HG03575 (cell line): ENCODE data around the gene ZBTB46.

ENCODE experiments used
- ATAC-seq: cut with Tn5 transposase; IDR thresholded peaks from one replicate; pipeline ENCODE4 v1.9.1; 2021; ENCODE audit not compliant: unreplicated experiment, insufficient number of reproducible peaks, low FRiP score; ENCODE audit errors: extremely low read depth

Gene ZBTB46

GRCh38 chr20:63702036-63702665, 128.9 kb downstream of the ZBTB46 start:
- no peak for ATAC-seq

GRCh38 chr20:63701329-63702035, 129.6 kb downstream of the ZBTB46 start:
- no peak for ATAC-seq

- no peak for ATAC-seq
These were observed 130.1 kb downstream of the ZBTB46 start for GRCh38 chr20:63701051-63701328.

GRCh38 chr20:63700199-63701050, 130.6 kb downstream of the ZBTB46 start:
- no peak for ATAC-seq

- no peak for ATAC-seq
These were observed 131.4 kb downstream of the ZBTB46 start for GRCh38 chr20:63699466-63700198.

- no peak for ATAC-seq
These were observed 132.2 kb downstream of the ZBTB46 start for GRCh38 chr20:63698739-63699465.

GRCh38 chr20:63697868-63698545, 133.1 kb downstream of the ZBTB46 start:
- ATAC-seq: no peak

- no peak for ATAC-seq
These were observed 133.7 kb downstream of the ZBTB46 start for GRCh38 chr20:63697357-63697867.

GRCh38 chr20:63696628-63697356, 134.3 kb downstream of the ZBTB46 start, which contains the start of gene TNFRSF6B:
TSS of gene TNFRSF6B (plus strand) at chr20:63696652. CDS start at chr20:63696768, 116 bp downstream.
- ATAC-seq: no peak

GRCh38 chr20:63696306-63696627, 134.8 kb downstream of the ZBTB46 start:
- ATAC-seq: no peak

- no peak for ATAC-seq
These were observed 135.4 kb downstream of the ZBTB46 start for GRCh38 chr20:63695424-63696305.

GRCh38 chr20:63694584-63695423, 136.3 kb downstream of the ZBTB46 start:
- no peak for ATAC-seq

- no peak for ATAC-seq
These were observed 137.1 kb downstream of the ZBTB46 start for GRCh38 chr20:63693733-63694583.
